GM21528 (cell line): ENCODE data around the gene RBM46.
"Not testable (repeated sequence)": the region's sequence is repeated elsewhere in the genome, so short reads cannot be mapped to it uniquely, and the experiment has no call there.

Experiments used
- ATAC-seq: cut with Tn5 transposase; IDR thresholded peaks from one replicate; pipeline ENCODE4 v1.9.1; 2021; ENCODE audit warnings: mild to moderate bottlenecking, moderate library complexity; ENCODE audit not compliant: unreplicated experiment, low FRiP score

RBM46 gene

GRCh38 chr4:154836030-154836429 lies 55.0 kb downstream of the RBM46 start:
- no peak for ATAC-seq

- ATAC-seq, result no peak
These were observed 55.4 kb downstream of the RBM46 start for GRCh38 chr4:154836513-154836912.

GRCh38 chr4:154838155-154838554 lies 57.1 kb downstream of the RBM46 start:
- ATAC-seq, result no peak

- no peak for ATAC-seq
These were observed 57.6 kb downstream of the RBM46 start for GRCh38 chr4:154838694-154839093.

GRCh38 chr4:154854362-154854761 lies 73.3 kb downstream of the RBM46 start:
- no peak for ATAC-seq

GRCh38 chr4:154858166-154858565 lies 77.1 kb downstream of the RBM46 start:
- no peak for ATAC-seq

- ATAC-seq, result no peak
These were observed 87.5 kb downstream of the RBM46 start for GRCh38 chr4:154868414-154869194.

GRCh38 chr4:154869301-154869700 lies 88.2 kb downstream of the RBM46 start:
- no peak for ATAC-seq

GRCh38 chr4:154872198-154872597 lies 91.1 kb downstream of the RBM46 start:
- no peak for ATAC-seq

GRCh38 chr4:154874049-154874448 lies 93.0 kb downstream of the RBM46 start:
- not testable (repeated sequence) for ATAC-seq

- no peak for ATAC-seq
These were observed 96.2 kb downstream of the RBM46 start for GRCh38 chr4:154877110-154877760.
